ENCODE results near the gene DMD. TPM values are rescaled to one million over a fixed set of nuclear protein-coding genes. Genes with fewer than 3 reads are reported as not detected.

The DMD gene
- polyA plus RNA-seq, 4 donors, result 15.1 to 19.3 (median 17.7) TPM

- DNase-seq (ENCODE audit: low read depth in 4 of 4, low spot score in 3 of 4), result no peak
Observed at GRCh38 chrX:31271615-31272471, 1939.5 kb downstream of the DMD start.

- DNase-seq (ENCODE audit: low read depth in 4 of 4, low spot score in 3 of 4), result no peak
Observed at GRCh38 chrX:31269914-31270313, 1941.4 kb downstream of the DMD start.

- DNase-seq (ENCODE audit: low read depth in 4 of 4, low spot score in 3 of 4), result no peak
Observed at GRCh38 chrX:31268359-31268758, 1943.0 kb downstream of the DMD start.

- DNase-seq (ENCODE audit: low read depth in 4 of 4, low spot score in 3 of 4), result peak in 1 of 4 donors; percentile 6
Observed at GRCh38 chrX:31266203-31267076, 1944.9 kb downstream of the DMD start.

- DNase-seq (ENCODE audit: low read depth in 4 of 4, low spot score in 3 of 4), result no peak
Observed at GRCh38 chrX:31265383-31265782, 1946.0 kb downstream of the DMD start.

- DNase-seq (ENCODE audit: low read depth in 4 of 4, low spot score in 3 of 4), result no peak
Observed at GRCh38 chrX:31260351-31260750, 1951.0 kb downstream of the DMD start.

- no peak for DNase-seq (ENCODE audit: low read depth in 4 of 4, low spot score in 3 of 4)
Observed at GRCh38 chrX:31258166-31258565, 1953.2 kb downstream of the DMD start.

GRCh38 chrX:31255310-31256033, 1955.9 kb downstream of the DMD start:
- no peak for DNase-seq (ENCODE audit: low read depth in 4 of 4, low spot score in 3 of 4)

GRCh38 chrX:31252133-31252532, 1959.2 kb downstream of the DMD start:
- DNase-seq (ENCODE audit: low read depth in 4 of 4, low spot score in 3 of 4), result no peak

GRCh38 chrX:31251336-31251735, 1960.0 kb downstream of the DMD start:
- DNase-seq (ENCODE audit: low read depth in 4 of 4, low spot score in 3 of 4), result no peak

- no peak for DNase-seq (ENCODE audit: low read depth in 4 of 4, low spot score in 3 of 4)
Observed at GRCh38 chrX:31245714-31246113, 1965.6 kb downstream of the DMD start.

GRCh38 chrX:31243804-31244203, 1967.5 kb downstream of the DMD start:
- DNase-seq (ENCODE audit: low read depth in 4 of 4, low spot score in 3 of 4), result no peak

GRCh38 chrX:31240982-31241381, 1970.4 kb downstream of the DMD start:
- no peak for DNase-seq (ENCODE audit: low read depth in 4 of 4, low spot score in 3 of 4)

GRCh38 chrX:31237189-31237588, 1974.2 kb downstream of the DMD start:
- DNase-seq (ENCODE audit: low read depth in 4 of 4, low spot score in 3 of 4), result peak in 1 of 4 donors; percentile 12

- DNase-seq (ENCODE audit: low read depth in 4 of 4, low spot score in 3 of 4), result no peak
Observed at GRCh38 chrX:31236231-31236630, 1975.1 kb downstream of the DMD start.

- DNase-seq (ENCODE audit: low read depth in 4 of 4, low spot score in 3 of 4), result no peak
Observed at GRCh38 chrX:31233941-31234496, 1977.3 kb downstream of the DMD start.

- DNase-seq (ENCODE audit: low read depth in 4 of 4, low spot score in 3 of 4), result no peak
Observed at GRCh38 chrX:31232506-31232905, 1978.8 kb downstream of the DMD start.

GRCh38 chrX:31228909-31229308, 1982.4 kb downstream of the DMD start:
- DNase-seq (ENCODE audit: low read depth in 4 of 4, low spot score in 3 of 4), result no peak

- no peak for DNase-seq (ENCODE audit: low read depth in 4 of 4, low spot score in 3 of 4)
Observed at GRCh38 chrX:31228415-31228832, 1982.9 kb downstream of the DMD start.

GRCh38 chrX:31227250-31227649, 1984.1 kb downstream of the DMD start:
- no peak for DNase-seq (ENCODE audit: low read depth in 4 of 4, low spot score in 3 of 4)

- DNase-seq (ENCODE audit: low read depth in 4 of 4, low spot score in 3 of 4), result no peak
Observed at GRCh38 chrX:31225819-31226218, 1985.5 kb downstream of the DMD start.

Measured in right renal pelvis (tissue), 4 donors.